ENCODE data around the gene TXNL4B. TPM values are rescaled to one million over a fixed set of nuclear protein-coding genes. Genes with fewer than 3 reads are reported as not detected.

TXNL4B gene
- total RNA-seq, 1 experiment from 2014 or later, result 7.7 TPM

- Histone ChIP-seq H3K9me3 (ENCODE audit: control insufficient read depth, insufficient read depth, low read depth, low read length) (no peaks in the 10 kb centered on the region), H3K4me3 (ENCODE audit: low read depth in 2 of 2, low read length in 2 of 2) (no peak overlapping the region), H3K4me1 (ENCODE audit: control insufficient read depth, insufficient read depth, low read length) (no peaks in the 10 kb centered on the region), H3K27ac (ENCODE audit: low read length) (no peak overlapping the region), H3K27me3 (ENCODE audit: control insufficient read depth, insufficient read depth, low read length) (peaks cover 6% of the 10 kb centered on the region), H3K36me3 (ENCODE audit: control insufficient read depth, insufficient read depth, low read length) (no peaks in the 10 kb centered on the region)
- TF ChIP-seq SIN3A (IDR thresholded peaks at IDR 0.05; ENCODE audit: borderline replicate concordance, insufficient read depth, low read depth, low read length), result no peak
- no peak for TF ChIP-seq POLR2AphosphoS5 (IDR thresholded peaks at IDR 0.05; ENCODE audit: low read depth, low read length)
- TF ChIP-seq TCF7L2 (IDR thresholded peaks at IDR 0.05; ENCODE audit: low read depth, low read length), result no peak
- no peak for TF ChIP-seq REST (IDR thresholded peaks at IDR 0.05; ENCODE audit: insufficient read depth in 1 of 2, low read depth in 2 of 2, low read length in 1 of 2)
- no peak for TF ChIP-seq CTCF (IDR thresholded peaks at IDR 0.05)
- ChIA-PET CTCF (no interaction called here), POLR2A (interaction anchor here (0.6 kb wide), 1 partner anchor 1035 kb away, joined by 3 read pairs; no protein-coding TSS in a partner anchor)
- intact Hi-C loops (cut with micrococcal nuclease; ENCODE audit: unreplicated experiment) (no loop called here), in situ Hi-C loops (cut with HindIII; ENCODE audit: low pct_unique_long_range_greater_than_20kb, low sequenced_read_pairs) (no loop called here)
- DNase-seq (ENCODE audit: low read depth, low spot score) (no peak), ATAC-seq (no peak)
- BruUV-seq (replicated peaks), result no TSS peak
Observed at GRCh38 chr16:72050769-72051464, 42.5 kb downstream of the TXNL4B start.

- Histone ChIP-seq H3K27ac (ENCODE audit: low read length) (no peak overlapping the region), H3K36me3 (ENCODE audit: control insufficient read depth, insufficient read depth, low read length) (no peaks in the 10 kb centered on the region), H3K9me3 (ENCODE audit: control insufficient read depth, insufficient read depth, low read depth, low read length) (no peaks in the 10 kb centered on the region), H3K27me3 (ENCODE audit: control insufficient read depth, insufficient read depth, low read length) (peaks cover 6% of the 10 kb centered on the region), H3K4me1 (ENCODE audit: control insufficient read depth, insufficient read depth, low read length) (no peaks in the 10 kb centered on the region), H3K4me3 (ENCODE audit: low read depth in 2 of 2, low read length in 2 of 2) (no peak overlapping the region)
- BruUV-seq (replicated peaks), result no TSS peak
- ChIA-PET CTCF (no interaction called here), POLR2A (no interaction called here)
- intact Hi-C loops (cut with micrococcal nuclease; ENCODE audit: unreplicated experiment) (no loop called here), in situ Hi-C loops (cut with HindIII; ENCODE audit: low pct_unique_long_range_greater_than_20kb, low sequenced_read_pairs) (no loop called here)
- DNase-seq (ENCODE audit: low read depth, low spot score) (no peak), ATAC-seq (no peak)
- TF ChIP-seq CTCF (IDR thresholded peaks at IDR 0.05), result no peak
- no peak for TF ChIP-seq REST (IDR thresholded peaks at IDR 0.05; ENCODE audit: insufficient read depth in 1 of 2, low read depth in 2 of 2, low read length in 1 of 2)
- TF ChIP-seq POLR2AphosphoS5 (IDR thresholded peaks at IDR 0.05; ENCODE audit: low read depth, low read length), result no peak
- TF ChIP-seq TCF7L2 (IDR thresholded peaks at IDR 0.05; ENCODE audit: low read depth, low read length), result no peak
- no peak for TF ChIP-seq SIN3A (IDR thresholded peaks at IDR 0.05; ENCODE audit: borderline replicate concordance, insufficient read depth, low read depth, low read length)
Observed at GRCh38 chr16:72049110-72049509, 44.3 kb downstream of the TXNL4B start.

All from Panc1 (cell line).